ENCODE data around the gene AQP5. TPM values are rescaled to one million over a fixed set of nuclear protein-coding genes. Genes with fewer than 3 reads are reported as not detected.

The AQP5 gene
- total RNA-seq, 2 experiments from 2014 or later = not detected

- H3K4me3 Mint-ChIP-seq = no peak overlapping the region
- CTCF ChIA-PET = interaction anchor here (1.1 kb wide), 1 partner anchor 22 kb away, joined by 3 read pairs; no protein-coding TSS in a partner anchor
- H3K27me3 Mint-ChIP-seq (ENCODE audit: low read depth) = no peaks in the 10 kb centered on the region
- no peaks in the 10 kb centered on the region for H3K36me3 Mint-ChIP-seq (ENCODE audit: low read depth)
- H3K4me1 Mint-ChIP-seq (ENCODE audit: low read depth) = no peaks in the 10 kb centered on the region
- H3K27ac Mint-ChIP-seq = no peak overlapping the region
- intact Hi-C loops (cut with micrococcal nuclease) = no loop called here
- no peaks in the 10 kb centered on the region for H3K9me3 Mint-ChIP-seq
- no peak for DNase-seq
Measured at GRCh38 chr12:49923035-49923644, 38.5 kb upstream of the AQP5 start.

GRCh38 chr12:49923880-49924556 is 37.7 kb upstream of the AQP5 start:
- Mint-ChIP-seq H3K4me1 (ENCODE audit: low read depth) (no peaks in the 10 kb centered on the region), H3K4me3 (no peak overlapping the region), H3K9me3 (no peaks in the 10 kb centered on the region), H3K27ac (no peak overlapping the region), H3K36me3 (ENCODE audit: low read depth) (no peaks in the 10 kb centered on the region), H3K27me3 (ENCODE audit: low read depth) (no peaks in the 10 kb centered on the region)
- intact Hi-C loops (cut with micrococcal nuclease) = no loop called here
- CTCF ChIA-PET = no interaction called here
- no peak for DNase-seq

GRCh38 chr12:49924628-49925246 is 36.9 kb upstream of the AQP5 start:
- Mint-ChIP-seq H3K27me3 (ENCODE audit: low read depth) (peaks cover under 1% of the 10 kb centered on the region), H3K4me1 (ENCODE audit: low read depth) (no peaks in the 10 kb centered on the region), H3K36me3 (ENCODE audit: low read depth) (no peaks in the 10 kb centered on the region), H3K27ac (no peak overlapping the region), H3K4me3 (no peak overlapping the region), H3K9me3 (no peaks in the 10 kb centered on the region)
- intact Hi-C loops (cut with micrococcal nuclease) = no loop called here
- DNase-seq = no peak
- CTCF ChIA-PET = interaction anchor here (1.3 kb wide), 1 partner anchor 21 kb away, joined by 3 read pairs; no protein-coding TSS in a partner anchor

GRCh38 chr12:49925433-49926204 is 36.1 kb upstream of the AQP5 start:
- H3K27me3 Mint-ChIP-seq (ENCODE audit: low read depth) = peaks cover 1% of the 10 kb centered on the region
- H3K4me3 Mint-ChIP-seq = no peak overlapping the region
- intact Hi-C loops (cut with micrococcal nuclease) = no loop called here
- no peaks in the 10 kb centered on the region for H3K36me3 Mint-ChIP-seq (ENCODE audit: low read depth)
- H3K27ac Mint-ChIP-seq = no peak overlapping the region
- CTCF ChIA-PET = interaction anchor here (1.3 kb wide), 1 partner anchor 20 kb away, joined by 3 read pairs; no protein-coding TSS in a partner anchor
- no peaks in the 10 kb centered on the region for H3K9me3 Mint-ChIP-seq
- H3K4me1 Mint-ChIP-seq (ENCODE audit: low read depth) = peaks cover 3% of the 10 kb centered on the region
- no peak for DNase-seq

- no peak overlapping the region for H3K4me3 Mint-ChIP-seq
- H3K36me3 Mint-ChIP-seq (ENCODE audit: low read depth) = no peaks in the 10 kb centered on the region
- peaks cover 7% of the 10 kb centered on the region for H3K4me1 Mint-ChIP-seq (ENCODE audit: low read depth)
- intact Hi-C loops (cut with micrococcal nuclease) = no loop called here
- no peak for DNase-seq
- no peaks in the 10 kb centered on the region for H3K9me3 Mint-ChIP-seq
- CTCF ChIA-PET = interaction anchor here (1.1 to 1.8 kb wide), 2 partner anchors 17 to 59 kb away, joined by 3 to 11 read pairs; no protein-coding TSS in a partner anchor
- peaks cover 1% of the 10 kb centered on the region for H3K27me3 Mint-ChIP-seq (ENCODE audit: low read depth)
- no peak overlapping the region for H3K27ac Mint-ChIP-seq
Measured at GRCh38 chr12:49928471-49928870, 33.2 kb upstream of the AQP5 start.

DNA sequence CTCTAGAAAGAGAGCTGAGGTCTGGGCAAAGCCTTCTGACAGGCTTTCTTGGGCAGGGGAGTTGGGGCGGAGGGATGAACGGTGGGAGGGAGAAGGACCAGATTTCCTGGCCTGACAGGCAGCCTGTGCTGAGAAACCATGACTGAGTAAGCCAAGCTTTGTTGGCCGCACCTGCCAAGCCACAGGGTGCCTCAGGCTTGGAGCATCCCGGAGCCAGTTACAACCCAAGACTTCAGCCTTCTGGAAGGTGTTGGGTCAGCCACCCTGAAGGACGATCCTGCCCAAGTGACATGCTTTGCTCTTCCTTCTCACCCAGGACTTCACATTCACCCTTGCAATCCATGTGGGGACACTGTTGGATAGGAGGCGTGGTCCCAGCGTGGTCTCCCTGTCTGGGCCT is 32.1 kb upstream of the AQP5 start:
- intact Hi-C loops (cut with micrococcal nuclease) = no loop called here
- Mint-ChIP-seq H3K4me3 (no peak overlapping the region), H3K4me1 (ENCODE audit: low read depth) (peaks cover 7% of the 10 kb centered on the region), H3K27ac (no peak overlapping the region), H3K36me3 (ENCODE audit: low read depth) (no peaks in the 10 kb centered on the region), H3K9me3 (no peaks in the 10 kb centered on the region), H3K27me3 (ENCODE audit: low read depth) (peaks cover 1% of the 10 kb centered on the region)
- DNase-seq = no peak
- CTCF ChIA-PET = interaction anchor here (0.7 to 0.9 kb wide), 4 partner anchors 24 to 208 kb away, joined by 3 to 4 read pairs (median 3); no protein-coding TSS in a partner anchor

DNA sequence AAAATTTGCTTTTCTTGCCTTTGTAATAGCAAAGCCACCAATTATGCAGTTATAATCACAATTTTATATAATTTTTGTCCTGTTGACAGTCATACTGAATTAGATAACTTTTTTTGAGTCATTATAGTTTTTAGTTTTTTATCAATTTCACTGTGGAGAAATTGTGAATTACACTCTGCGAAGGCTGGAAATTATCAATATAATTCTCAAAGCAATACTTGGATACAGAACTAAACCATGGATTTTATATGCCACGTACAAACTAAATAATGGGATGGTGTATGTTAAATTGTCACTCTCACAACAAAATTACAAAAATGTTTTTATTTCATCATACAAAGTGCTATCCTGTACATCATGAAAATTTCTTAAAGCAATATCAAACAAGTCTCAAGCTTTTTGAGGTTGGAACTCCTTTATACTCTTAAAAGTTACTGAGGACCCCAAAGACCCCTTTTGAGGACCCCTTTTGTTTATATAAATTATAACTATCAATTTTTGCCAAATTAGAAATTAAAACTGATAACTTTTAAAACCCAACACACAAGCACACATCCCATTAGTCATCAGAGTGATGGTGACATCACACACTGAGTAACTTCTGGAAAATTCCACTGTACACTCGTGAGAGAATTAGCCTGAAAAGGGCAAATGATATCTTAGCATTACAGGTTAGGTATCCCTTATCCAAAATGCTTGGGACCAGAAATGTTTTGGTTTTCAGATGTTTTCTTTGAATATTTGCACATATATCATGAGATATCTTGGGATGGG is 31.0 kb upstream of the AQP5 start:
- intact Hi-C loops (cut with micrococcal nuclease) = no loop called here
- Mint-ChIP-seq H3K27me3 (ENCODE audit: low read depth) (peaks cover 1% of the 10 kb centered on the region), H3K36me3 (ENCODE audit: low read depth) (no peaks in the 10 kb centered on the region), H3K4me3 (no peak overlapping the region), H3K9me3 (no peaks in the 10 kb centered on the region), H3K4me1 (ENCODE audit: low read depth) (peaks cover 7% of the 10 kb centered on the region), H3K27ac (no peak overlapping the region)
- DNase-seq = peak; percentile 19
- CTCF ChIA-PET = interaction anchor here (1.7 to 3.4 kb wide), 3 partner anchors 15 to 36 kb away, joined by 5 to 18 read pairs (median 10); no protein-coding TSS in a partner anchor

- H3K4me3 Mint-ChIP-seq = no peak overlapping the region
- H3K9me3 Mint-ChIP-seq = no peaks in the 10 kb centered on the region
- no peaks in the 10 kb centered on the region for H3K36me3 Mint-ChIP-seq (ENCODE audit: low read depth)
- peaks cover 1% of the 10 kb centered on the region for H3K27me3 Mint-ChIP-seq (ENCODE audit: low read depth)
- DNase-seq = no peak
- intact Hi-C loops (cut with micrococcal nuclease) = no loop called here
- H3K27ac Mint-ChIP-seq = no peak overlapping the region
- CTCF ChIA-PET = interaction anchor here (0.6 to 3.4 kb wide), 7 partner anchors 13 to 178 kb away, joined by 3 to 18 read pairs (median 4); no protein-coding TSS in a partner anchor
- H3K4me1 Mint-ChIP-seq (ENCODE audit: low read depth) = peaks cover 7% of the 10 kb centered on the region
Measured at GRCh38 chr12:49932023-49932422, 29.6 kb upstream of the AQP5 start.

GRCh38 chr12:49932533-49933130 is 29.0 kb upstream of the AQP5 start:
- Mint-ChIP-seq H3K4me1 (ENCODE audit: low read depth) (peaks cover 7% of the 10 kb centered on the region), H3K4me3 (no peak overlapping the region), H3K27me3 (ENCODE audit: low read depth) (peaks cover 1% of the 10 kb centered on the region), H3K27ac (no peak overlapping the region), H3K36me3 (ENCODE audit: low read depth) (no peaks in the 10 kb centered on the region), H3K9me3 (no peaks in the 10 kb centered on the region)
- intact Hi-C loops (cut with micrococcal nuclease) = no loop called here
- CTCF ChIA-PET = interaction anchor here (1.4 to 3.4 kb wide), 5 partner anchors 13 to 65 kb away, joined by 3 to 18 read pairs (median 5); no protein-coding TSS in a partner anchor
- no peak for DNase-seq

DNA sequence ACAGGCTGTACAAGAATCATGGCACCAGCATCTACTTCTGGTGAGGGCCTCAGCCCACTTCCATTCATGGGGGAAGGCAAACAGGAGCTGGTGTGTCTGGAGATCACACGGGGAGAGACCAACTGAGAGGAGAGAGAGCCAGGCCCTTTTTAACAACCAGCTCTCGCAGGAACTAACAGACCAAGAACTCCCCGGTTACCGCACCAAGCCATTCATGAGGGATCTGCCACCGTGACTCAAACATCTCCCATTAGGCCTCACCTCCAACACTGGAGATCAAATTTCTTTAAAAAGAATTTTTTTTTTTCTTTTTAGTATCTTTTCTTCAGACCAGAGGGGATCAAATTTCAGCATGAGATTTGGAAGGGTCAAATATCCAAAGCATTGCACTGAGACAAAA is 27.9 kb upstream of the AQP5 start:
- H3K27ac Mint-ChIP-seq = no peak overlapping the region
- no peak overlapping the region for H3K4me3 Mint-ChIP-seq
- H3K9me3 Mint-ChIP-seq = no peaks in the 10 kb centered on the region
- no peak for DNase-seq
- CTCF ChIA-PET = interaction anchor here (1.4 to 3.4 kb wide), 4 partner anchors 12 to 137 kb away, joined by 3 to 18 read pairs (median 4); no protein-coding TSS in a partner anchor
- peaks cover 7% of the 10 kb centered on the region for H3K4me1 Mint-ChIP-seq (ENCODE audit: low read depth)
- no peaks in the 10 kb centered on the region for H3K36me3 Mint-ChIP-seq (ENCODE audit: low read depth)
- H3K27me3 Mint-ChIP-seq (ENCODE audit: low read depth) = peaks cover 1% of the 10 kb centered on the region
- intact Hi-C loops (cut with micrococcal nuclease) = no loop called here

GRCh38 chr12:49934505-49934904 is 27.2 kb upstream of the AQP5 start:
- Mint-ChIP-seq H3K9me3 (no peaks in the 10 kb centered on the region), H3K27me3 (ENCODE audit: low read depth) (peaks cover 1% of the 10 kb centered on the region), H3K36me3 (ENCODE audit: low read depth) (no peaks in the 10 kb centered on the region), H3K27ac (no peak overlapping the region), H3K4me3 (no peak overlapping the region), H3K4me1 (ENCODE audit: low read depth) (peaks cover 7% of the 10 kb centered on the region)
- CTCF ChIA-PET = interaction anchor here (0.6 to 1.5 kb wide), 3 partner anchors 67 to 155 kb away, joined by 3 to 4 read pairs (median 3); no protein-coding TSS in a partner anchor
- intact Hi-C loops (cut with micrococcal nuclease) = no loop called here
- DNase-seq = no peak
